ENCODE measurements around the gene HOXB9. TPM values are rescaled to one million over a fixed set of nuclear protein-coding genes. Genes with fewer than 3 reads are reported as not detected.

The HOXB9 gene
- total and polyA plus RNA-seq, 9 of the 15 experiments (the other 6 are each of a cell fraction or from before 2014, with no cell fraction given), result 3.1 to 196 (median 77.6) TPM

- peak; percentile 56; the same call in 1 of the 2 replicates for TF ChIP-seq REST (IDR thresholded peaks at IDR 0.05; ENCODE audit: borderline replicate concordance)
- TF ChIP-seq REST (CRISPR knock-in tag; IDR thresholded peaks at IDR 0.05; ENCODE audit: low read depth), result no peak
- TF ChIP-seq HMGXB4 (CRISPR knock-in tag; IDR thresholded peaks at IDR 0.05), result no peak
- TF ChIP-seq ZNF551 (CRISPR knock-in tag; IDR thresholded peaks at IDR 0.05), result no peak
- peak; percentile 47; the same call in 1 of the 2 replicates for TF ChIP-seq PHF8 (IDR thresholded peaks at IDR 0.05; ENCODE audit: borderline replicate concordance, low read length)
- TF ChIP-seq SMC3 (conservative IDR thresholded peaks at IDR 0.05; ENCODE audit: insufficient read depth, low read depth, low read length), result no peak
- TF ChIP-seq NFRKB (IDR thresholded peaks at IDR 0.05; ENCODE audit: low read depth), result 0 out of 2 replicates have a peak, but pooled peaks have one; percentile 57
- TF ChIP-seq E2F6 (IDR thresholded peaks at IDR 0.05; ENCODE audit: borderline replicate concordance in 1 of 2, extremely low read depth in 1 of 2, insufficient read depth in 1 of 2, insufficient read length in 1 of 2, low read depth in 1 of 2, low read length in 1 of 2, poor library complexity in 1 of 2, severe bottlenecking in 1 of 2), result peak in 1 of 2 experiments; percentile 27
- 0 out of 2 replicates have a peak, but pooled peaks have one; percentile 52 for TF ChIP-seq TAF7 (tag; IDR thresholded peaks at IDR 0.05)
- no peak for TF ChIP-seq TEAD1 (CRISPR knock-in tag; IDR thresholded peaks at IDR 0.05)
- TF ChIP-seq HDAC1 (IDR thresholded peaks at IDR 0.05), result 0 out of 4 replicates have a peak, but pooled peaks of 1 of the 2 experiments have one; percentile 34
- TF ChIP-seq SUPT5H (IDR thresholded peaks at IDR 0.05), result peak; percentile 63; the same call in 1 of the 2 replicates
- peak; percentile 16; the same call in 1 of the 2 replicates for TF ChIP-seq POLR2AphosphoS5 (IDR thresholded peaks at IDR 0.05; ENCODE audit: control insufficient read depth, insufficient read depth, low read depth, low read length)
- TF ChIP-seq EP300 (IDR thresholded peaks at IDR 0.05; ENCODE audit: low read length), result no peak
- TF ChIP-seq POLR2A (conservative IDR thresholded peaks at IDR 0.05), result peak; percentile 80
- peak; percentile 93 for TF ChIP-seq USF1 (CRISPR knock-in tag; IDR thresholded peaks at IDR 0.05)
- no peak for TF ChIP-seq XRCC3 (IDR thresholded peaks at IDR 0.05)
Measured at GRCh38 chr17:48604770-48605329, 21.3 kb downstream of the HOXB9 start, which contains the start of gene HOXB6 (continued).

All from K562 (cell line).